Upper lobe of left lung (tissue), 6 donors: ENCODE measurements around the gene CTTNBP2. TPM values are rescaled to one million over a fixed set of nuclear protein-coding genes. Genes with fewer than 3 reads are reported as not detected.

Source experiments
- ATAC-seq, 2 donors: fragments of 200-7000 bp; cut with Tn5 transposase; one replicate each; pipeline ENCODE4 v1.9.1; 2022; ENCODE audit warnings: mild to moderate bottlenecking in 2 of 2, moderate library complexity in 2 of 2; ENCODE audit not compliant: low FRiP score in 2 of 2
- DNase-seq, 2 donors: peaks; one replicate each; pipeline ENCODE4 v3.0.0-alpha.2; 2019 to 2020
- H3K27ac ChIP-seq, 4 donors: fragments of 200-600 bp; sonication (generic); one replicate each; pipeline ENCODE4 v1.5.1; 2016 to 2019
- H3K27me3 ChIP-seq, 4 donors: fragments of 200-600 bp; sonication (generic); one replicate each; pipeline ENCODE4 v1.5.1; 2017 to 2019
- H3K36me3 ChIP-seq, 4 donors: fragments of 200-600 bp; sonication (generic); one replicate each; pipeline ENCODE4 v1.5.1; 2016 to 2019
- H3K4me1 ChIP-seq, 4 donors: fragments of 200-600 bp; sonication (generic); one replicate each; pipeline ENCODE4 v1.5.1; 2018 to 2019
- H3K4me3 ChIP-seq, 4 donors: fragments of 200-600 bp; sonication (generic); one replicate each; pipeline ENCODE4 v1.5.1; 2017 to 2019; ENCODE audit warnings: mild to moderate bottlenecking in 2 of 4, moderate library complexity in 1 of 4
- H3K9me3 ChIP-seq, 4 donors: fragments of 200-600 bp; sonication (generic); one replicate each; pipeline ENCODE4 v1.5.1; 2018 to 2019
- CTCF ChIP-seq, 6 experiments: fragments of 450-650 bp in 4 of 6; fragments of 200-600 bp in 2 of 6; sonication (generic) in 2 of 6; IDR thresholded peaks; one replicate each; pipeline ENCODE4 v1.5.1; 2016 to 2019; ENCODE audit warnings: antibody characterized with exemption in 6 of 6
- EP300 ChIP-seq, 4 donors: sonication (generic); formaldehyde crosslinking; IDR thresholded peaks; one replicate each; pipeline ENCODE4 v1.5.1; 2017; ENCODE audit warnings: antibody characterized with exemption in 4 of 4, control low read depth in 2 of 4
- POLR2A ChIP-seq, 4 donors: fragments of 450-650 bp; IDR thresholded peaks; one replicate each; pipeline ENCODE4 v1.5.1; 2016 to 2017; ENCODE audit warnings: antibody characterized with exemption in 4 of 4, mild to moderate bottlenecking in 2 of 4
- POLR2AphosphoS5 ChIP-seq, 2 donors: sonication (generic); formaldehyde crosslinking; IDR thresholded peaks; one replicate each; pipeline ENCODE4 v1.5.1; 2017; ENCODE audit warnings: antibody characterized with exemption in 2 of 2
- WGBS, 2 donors: methylation state at CpG; one replicate each; pipeline ENCODE4 v1.1.5; 2017 to 2018; 5-methylcytosine and 5-hydroxymethylcytosine counted together
- total RNA-seq, 6 donors: library from RNA; depleted of rRNA in 4 of 6; stranded (reverse); fragments of >200 nt in 4 of 6; gene quantifications; one replicate each; pipeline versions ENCODE4 v1.1.0 to v1.2.1, GENCODE V29; 2016 to 2021
- donor health status: DM: no; HTN: no; CAD: no; lungs with moderate emphysema.
- donor health status: DM: no; HTN: yes; CAD: no; lungs with severe emphysema.

The CTTNBP2 gene
- total RNA-seq, 6 donors from 2014 or later, result 3.3 to 7.0 (median 5.1) TPM

DNA sequence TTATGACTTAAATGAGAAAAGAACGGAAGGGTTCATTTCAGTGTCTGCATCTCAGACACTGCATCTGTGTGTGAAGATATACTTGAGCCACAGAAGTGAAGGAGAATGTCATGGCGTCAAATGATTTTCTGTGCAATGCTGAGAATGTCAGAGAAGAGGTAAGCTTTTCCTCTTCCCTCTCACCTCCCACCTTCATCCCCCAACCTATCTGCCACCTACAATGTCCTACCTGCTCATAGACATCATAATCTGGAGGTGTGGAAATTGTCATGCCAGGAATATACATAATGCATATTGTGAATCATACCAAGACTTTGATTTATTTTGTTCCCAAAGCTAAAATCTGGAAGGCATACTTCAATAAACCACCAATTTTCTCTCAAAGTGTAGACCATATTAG, 53.7 kb downstream of the CTTNBP2 start:
- Histone ChIP-seq H3K27ac (no peak overlapping the region), H3K4me1 (peaks cover 0 to 3% (median 0%) of the 10 kb centered on the region in 4 donors), H3K27me3 (no peaks in the 10 kb centered on the region), H3K4me3 (no peak overlapping the region), H3K9me3 (no peaks in the 10 kb centered on the region), H3K36me3 (no peaks in the 10 kb centered on the region)
- TF ChIP-seq CTCF (IDR thresholded peaks at IDR 0.05) (no peak), POLR2A (IDR thresholded peaks at IDR 0.05) (no peak), POLR2AphosphoS5 (IDR thresholded peaks at IDR 0.05) (no peak), EP300 (IDR thresholded peaks at IDR 0.05) (no peak)
- WGBS, 2 donors, result 84 to 85% methylated on average over 2 of the region's 2 CpGs
- ATAC-seq (no peak), DNase-seq (no peak)

DNA sequence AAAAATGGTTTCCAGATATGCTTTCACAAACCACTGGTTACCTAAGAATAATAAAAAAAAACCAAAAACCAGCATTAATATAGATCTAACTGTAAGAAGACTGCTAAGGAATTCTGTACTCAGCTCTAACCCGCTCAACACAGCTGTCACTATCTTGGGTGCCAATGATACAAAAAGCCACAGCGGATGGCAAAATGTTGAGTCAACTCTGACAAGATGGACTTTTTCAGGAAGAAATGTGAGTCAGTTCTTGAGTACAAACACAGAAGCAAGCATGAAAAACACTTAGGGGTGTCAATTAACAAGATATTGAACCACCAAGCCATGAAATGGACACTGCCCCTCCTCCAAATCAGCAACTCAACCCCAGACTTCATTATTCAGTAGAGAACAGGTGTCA, 55.0 kb downstream of the CTTNBP2 start:
- DNase-seq (no peak), ATAC-seq (no peak)
- 78 to 85% methylated on average over 2 of the region's 2 CpGs for WGBS, 2 donors
- Histone ChIP-seq H3K4me3 (no peak overlapping the region), H3K9me3 (no peaks in the 10 kb centered on the region), H3K4me1 (peaks cover 0 to 3% (median 0%) of the 10 kb centered on the region in 4 donors), H3K27me3 (no peaks in the 10 kb centered on the region), H3K36me3 (no peaks in the 10 kb centered on the region), H3K27ac (peak overlapping the region in 1 of 4 donors; percentile 5)
- no peak for TF ChIP-seq EP300 (IDR thresholded peaks at IDR 0.05)
- no peak for TF ChIP-seq POLR2A (IDR thresholded peaks at IDR 0.05)
- TF ChIP-seq CTCF (IDR thresholded peaks at IDR 0.05), result no peak
- no peak for TF ChIP-seq POLR2AphosphoS5 (IDR thresholded peaks at IDR 0.05)

- Histone ChIP-seq H3K4me1 (peaks cover 0 to 3% (median 0%) of the 10 kb centered on the region in 4 donors), H3K27ac (no peak overlapping the region), H3K36me3 (no peaks in the 10 kb centered on the region), H3K9me3 (no peaks in the 10 kb centered on the region), H3K4me3 (no peak overlapping the region), H3K27me3 (no peaks in the 10 kb centered on the region)
- DNase-seq, result no peak
- ATAC-seq, result no peak
- TF ChIP-seq EP300 (IDR thresholded peaks at IDR 0.05), result no peak
- TF ChIP-seq POLR2A (IDR thresholded peaks at IDR 0.05), result no peak
- TF ChIP-seq CTCF (IDR thresholded peaks at IDR 0.05), result no peak
- no peak for TF ChIP-seq POLR2AphosphoS5 (IDR thresholded peaks at IDR 0.05)
- WGBS, 2 donors, result 77 to 90% methylated on average over 7 of the region's 7 CpGs
Observed at GRCh38 chr7:117816727-117817126, 56.5 kb downstream of the CTTNBP2 start.

- ATAC-seq, result no peak
- no peak overlapping the region for H3K4me3 ChIP-seq
- H3K4me1 ChIP-seq, result no peaks in the 10 kb centered on the region
- H3K36me3 ChIP-seq, result no peaks in the 10 kb centered on the region
- no peak overlapping the region for H3K27ac ChIP-seq
- H3K9me3 ChIP-seq, result no peaks in the 10 kb centered on the region
- no peak for TF ChIP-seq POLR2A (IDR thresholded peaks at IDR 0.05)
- no peak for TF ChIP-seq POLR2AphosphoS5 (IDR thresholded peaks at IDR 0.05)
- no peaks in the 10 kb centered on the region for H3K27me3 ChIP-seq
- 94 to 96% methylated on average over 2 of the region's 2 CpGs for WGBS, 2 donors
- no peak for DNase-seq
Observed at GRCh38 chr7:117811696-117812095, 61.5 kb downstream of the CTTNBP2 start.

GRCh38 chr7:117810642-117811512, 62.4 kb downstream of the CTTNBP2 start:
- no peak for TF ChIP-seq EP300 (IDR thresholded peaks at IDR 0.05)
- no peak for TF ChIP-seq CTCF (IDR thresholded peaks at IDR 0.05)
- no peak for TF ChIP-seq POLR2AphosphoS5 (IDR thresholded peaks at IDR 0.05)
- no peak for TF ChIP-seq POLR2A (IDR thresholded peaks at IDR 0.05)
- ATAC-seq (no peak), DNase-seq (no peak)
- 78 to 79% methylated on average over 6 of the region's 6 CpGs for WGBS, 2 donors
- H3K4me3 ChIP-seq, result no peak overlapping the region
- H3K27me3 ChIP-seq, result no peaks in the 10 kb centered on the region
- no peaks in the 10 kb centered on the region for H3K9me3 ChIP-seq
- H3K27ac ChIP-seq, result no peak overlapping the region
- H3K36me3 ChIP-seq, result no peaks in the 10 kb centered on the region
- H3K4me1 ChIP-seq, result no peaks in the 10 kb centered on the region
